ENCODE data around the gene FBXO22.

FBXO22 gene

GRCh38 chr15:75943713-75944215, 40.1 kb downstream of the FBXO22 start:
- no peak for DNase-seq (ENCODE audit: extremely low read depth, insufficient read length)
- Histone ChIP-seq H3K27me3 (replicated peaks; ENCODE audit: control insufficient read depth, insufficient read depth, low read length) (no peaks in the 10 kb centered on the region), H3K4me3 (replicated peaks; ENCODE audit: low read depth, low read length) (no peak overlapping the region), H3K36me3 (ENCODE audit: control insufficient read depth, insufficient read depth, low read length) (no peaks in the 10 kb centered on the region; the same call in 1 of the 2 replicates)
- TF ChIP-seq, protein P1, sequence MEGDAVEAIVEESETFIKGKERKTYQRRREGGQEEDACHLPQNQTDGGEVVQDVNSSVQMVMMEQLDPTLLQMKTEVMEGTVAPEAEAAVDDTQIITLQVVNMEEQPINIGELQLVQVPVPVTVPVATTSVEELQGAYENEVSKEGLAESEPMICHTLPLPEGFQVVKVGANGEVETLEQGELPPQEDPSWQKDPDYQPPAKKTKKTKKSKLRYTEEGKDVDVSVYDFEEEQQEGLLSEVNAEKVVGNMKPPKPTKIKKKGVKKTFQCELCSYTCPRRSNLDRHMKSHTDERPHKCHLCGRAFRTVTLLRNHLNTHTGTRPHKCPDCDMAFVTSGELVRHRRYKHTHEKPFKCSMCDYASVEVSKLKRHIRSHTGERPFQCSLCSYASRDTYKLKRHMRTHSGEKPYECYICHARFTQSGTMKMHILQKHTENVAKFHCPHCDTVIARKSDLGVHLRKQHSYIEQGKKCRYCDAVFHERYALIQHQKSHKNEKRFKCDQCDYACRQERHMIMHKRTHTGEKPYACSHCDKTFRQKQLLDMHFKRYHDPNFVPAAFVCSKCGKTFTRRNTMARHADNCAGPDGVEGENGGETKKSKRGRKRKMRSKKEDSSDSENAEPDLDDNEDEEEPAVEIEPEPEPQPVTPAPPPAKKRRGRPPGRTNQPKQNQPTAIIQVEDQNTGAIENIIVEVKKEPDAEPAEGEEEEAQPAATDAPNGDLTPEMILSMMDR (IDR thresholded peaks at IDR 0.05; ENCODE audit: insufficient read depth, low read length, poor library complexity, severe bottlenecking) = no peak

- TF ChIP-seq, protein P1 (IDR thresholded peaks at IDR 0.05; ENCODE audit: insufficient read depth, low read length, poor library complexity, severe bottlenecking) = no peak
- H3K4me3 ChIP-seq (replicated peaks; ENCODE audit: low read depth, low read length) = no peak overlapping the region
- DNase-seq (ENCODE audit: extremely low read depth, insufficient read length) = no peak
- no peaks in the 10 kb centered on the region for H3K27me3 ChIP-seq (replicated peaks; ENCODE audit: control insufficient read depth, insufficient read depth, low read length)
- H3K36me3 ChIP-seq (ENCODE audit: control insufficient read depth, insufficient read depth, low read length) = no peaks in the 10 kb centered on the region
These were observed 42.3 kb downstream of the FBXO22 start for GRCh38 chr15:75945953-75946352.

- Histone ChIP-seq H3K36me3 (ENCODE audit: control insufficient read depth, insufficient read depth, low read length) (no peaks in the 10 kb centered on the region), H3K27me3 (replicated peaks; ENCODE audit: control insufficient read depth, insufficient read depth, low read length) (no peaks in the 10 kb centered on the region), H3K4me3 (replicated peaks; ENCODE audit: low read depth, low read length) (no peak overlapping the region)
- no peak for DNase-seq (ENCODE audit: extremely low read depth, insufficient read length)
- TF ChIP-seq, protein P1 (IDR thresholded peaks at IDR 0.05; ENCODE audit: insufficient read depth, low read length, poor library complexity, severe bottlenecking) = no peak
These were observed 43.4 kb downstream of the FBXO22 start for GRCh38 chr15:75947092-75947491.

GRCh38 chr15:75948761-75949296, 45.2 kb downstream of the FBXO22 start:
- H3K27me3 ChIP-seq (replicated peaks; ENCODE audit: control insufficient read depth, insufficient read depth, low read length) = no peaks in the 10 kb centered on the region
- TF ChIP-seq, protein P1 (IDR thresholded peaks at IDR 0.05; ENCODE audit: insufficient read depth, low read length, poor library complexity, severe bottlenecking) = no peak
- no peaks in the 10 kb centered on the region for H3K36me3 ChIP-seq (ENCODE audit: control insufficient read depth, insufficient read depth, low read length)
- no peak overlapping the region for H3K4me3 ChIP-seq (replicated peaks; ENCODE audit: low read depth, low read length)
- no peak for DNase-seq (ENCODE audit: extremely low read depth, insufficient read length)

DNA sequence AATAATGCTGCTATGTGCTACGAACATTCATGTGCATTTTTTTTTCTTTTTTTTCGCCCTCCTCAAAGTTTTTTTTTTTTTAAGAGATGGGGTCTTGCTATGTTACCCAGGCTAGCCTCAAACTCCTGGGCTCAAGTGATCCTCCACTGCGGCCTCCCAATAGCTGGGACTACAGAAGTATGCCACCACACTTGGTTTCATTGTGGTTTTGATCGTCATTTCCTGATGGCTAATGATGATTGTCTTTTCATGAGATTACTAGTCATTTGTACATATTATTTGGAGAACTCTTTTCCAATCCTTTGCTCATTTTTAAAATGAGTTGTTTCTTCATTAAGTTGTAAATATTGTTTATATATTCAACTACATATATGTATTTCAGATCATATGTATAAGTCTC, 48.8 kb downstream of the FBXO22 start:
- Histone ChIP-seq H3K36me3 (ENCODE audit: control insufficient read depth, insufficient read depth, low read length) (no peaks in the 10 kb centered on the region), H3K27me3 (replicated peaks; ENCODE audit: control insufficient read depth, insufficient read depth, low read length) (no peaks in the 10 kb centered on the region), H3K4me3 (replicated peaks; ENCODE audit: low read depth, low read length) (no peak overlapping the region)
- TF ChIP-seq, protein P1 (IDR thresholded peaks at IDR 0.05; ENCODE audit: insufficient read depth, low read length, poor library complexity, severe bottlenecking) = no peak
- DNase-seq (ENCODE audit: extremely low read depth, insufficient read length) = no peak

- TF ChIP-seq, protein P1 (IDR thresholded peaks at IDR 0.05; ENCODE audit: insufficient read depth, low read length, poor library complexity, severe bottlenecking) = no peak
These were observed 52.0 kb downstream of the FBXO22 start for GRCh38 chr15:75955720-75956119.

More at GRCh38 chr15:75955720-75956119, 52.0 kb downstream of the FBXO22 start:
- no peaks in the 10 kb centered on the region for H3K36me3 ChIP-seq (ENCODE audit: control insufficient read depth, insufficient read depth, low read length)
- DNase-seq (ENCODE audit: extremely low read depth, insufficient read length) = no peak
- H3K27me3 ChIP-seq (replicated peaks; ENCODE audit: control insufficient read depth, insufficient read depth, low read length) = no peaks in the 10 kb centered on the region
- H3K4me3 ChIP-seq (replicated peaks; ENCODE audit: low read depth, low read length) = no peak overlapping the region
